HG02678 (cell line): ENCODE measurements around the gene ACACA.

Experiments used
- ATAC-seq: cut with Tn5 transposase; IDR thresholded peaks from one replicate; pipeline ENCODE4 v1.9.1; 2021; ENCODE audit warnings: mild to moderate bottlenecking, moderate library complexity; ENCODE audit not compliant: unreplicated experiment

The ACACA gene

GRCh38 chr17:37246085-37246484, 160.6 kb downstream of the ACACA start:
- no peak for ATAC-seq

GRCh38 chr17:37240381-37240780, 166.3 kb downstream of the ACACA start:
- no peak for ATAC-seq

GRCh38 chr17:37239690-37240334, 166.8 kb downstream of the ACACA start:
- ATAC-seq, result no peak

GRCh38 chr17:37234106-37234505, 172.5 kb downstream of the ACACA start:
- ATAC-seq, result no peak

GRCh38 chr17:37233036-37233435, 173.6 kb downstream of the ACACA start:
- ATAC-seq, result no peak

- ATAC-seq, result no peak
These were observed 174.7 kb downstream of the ACACA start for GRCh38 chr17:37231887-37232286.

- ATAC-seq, result no peak
These were observed 176.0 kb downstream of the ACACA start for GRCh38 chr17:37230633-37231032.

GRCh38 chr17:37225465-37225864, 181.2 kb downstream of the ACACA start:
- no peak for ATAC-seq

GRCh38 chr17:37221865-37222264, 184.8 kb downstream of the ACACA start:
- ATAC-seq, result no peak

- no peak for ATAC-seq
These were observed 186.1 kb downstream of the ACACA start for GRCh38 chr17:37220607-37220953.

- no peak for ATAC-seq
These were observed 186.6 kb downstream of the ACACA start for GRCh38 chr17:37219876-37220606.

GRCh38 chr17:37218849-37219248, 187.8 kb downstream of the ACACA start:
- no peak for ATAC-seq

GRCh38 chr17:37214416-37214815, 192.2 kb downstream of the ACACA start:
- no peak for ATAC-seq

GRCh38 chr17:37213927-37214326, 192.7 kb downstream of the ACACA start:
- no peak for ATAC-seq

- no peak for ATAC-seq
These were observed 194.5 kb downstream of the ACACA start for GRCh38 chr17:37212179-37212578.

- ATAC-seq, result no peak
These were observed 195.5 kb downstream of the ACACA start for GRCh38 chr17:37211136-37211535.

- ATAC-seq, result no peak
These were observed 199.5 kb downstream of the ACACA start for GRCh38 chr17:37207103-37207502.

- no peak for ATAC-seq
These were observed 200.3 kb downstream of the ACACA start for GRCh38 chr17:37206299-37206698.

- ATAC-seq, result no peak
These were observed 206.1 kb downstream of the ACACA start for GRCh38 chr17:37200497-37200896.

- no peak for ATAC-seq
These were observed 209.3 kb downstream of the ACACA start for GRCh38 chr17:37197336-37197735.

GRCh38 chr17:37194208-37194607, 212.4 kb downstream of the ACACA start:
- no peak for ATAC-seq

GRCh38 chr17:37191219-37191618, 215.4 kb downstream of the ACACA start:
- ATAC-seq, result no peak

GRCh38 chr17:37190493-37190892, 216.1 kb downstream of the ACACA start:
- no peak for ATAC-seq
